A549 treated with RU486 at 1 μM for 4 hours (cell line): Measurements from ENCODE around the gene MTG2. TPM values are rescaled to one million over a fixed set of nuclear protein-coding genes. Genes with fewer than 3 reads are reported as not detected.

Experiments used
- total RNA-seq: library from RNA; stranded (reverse); fragments of 200-300 nt; extraction: Qiagen RNA extraction; gene quantifications from 5 replicates; pipeline ENCODE4 v1.2.3, GENCODE V29; 2022; ENCODE audit warnings: low read depth

MTG2 gene
- total RNA-seq, result 27.3 to 39.5 TPM (median 36.2 TPM) in 5 replicates

DNA sequence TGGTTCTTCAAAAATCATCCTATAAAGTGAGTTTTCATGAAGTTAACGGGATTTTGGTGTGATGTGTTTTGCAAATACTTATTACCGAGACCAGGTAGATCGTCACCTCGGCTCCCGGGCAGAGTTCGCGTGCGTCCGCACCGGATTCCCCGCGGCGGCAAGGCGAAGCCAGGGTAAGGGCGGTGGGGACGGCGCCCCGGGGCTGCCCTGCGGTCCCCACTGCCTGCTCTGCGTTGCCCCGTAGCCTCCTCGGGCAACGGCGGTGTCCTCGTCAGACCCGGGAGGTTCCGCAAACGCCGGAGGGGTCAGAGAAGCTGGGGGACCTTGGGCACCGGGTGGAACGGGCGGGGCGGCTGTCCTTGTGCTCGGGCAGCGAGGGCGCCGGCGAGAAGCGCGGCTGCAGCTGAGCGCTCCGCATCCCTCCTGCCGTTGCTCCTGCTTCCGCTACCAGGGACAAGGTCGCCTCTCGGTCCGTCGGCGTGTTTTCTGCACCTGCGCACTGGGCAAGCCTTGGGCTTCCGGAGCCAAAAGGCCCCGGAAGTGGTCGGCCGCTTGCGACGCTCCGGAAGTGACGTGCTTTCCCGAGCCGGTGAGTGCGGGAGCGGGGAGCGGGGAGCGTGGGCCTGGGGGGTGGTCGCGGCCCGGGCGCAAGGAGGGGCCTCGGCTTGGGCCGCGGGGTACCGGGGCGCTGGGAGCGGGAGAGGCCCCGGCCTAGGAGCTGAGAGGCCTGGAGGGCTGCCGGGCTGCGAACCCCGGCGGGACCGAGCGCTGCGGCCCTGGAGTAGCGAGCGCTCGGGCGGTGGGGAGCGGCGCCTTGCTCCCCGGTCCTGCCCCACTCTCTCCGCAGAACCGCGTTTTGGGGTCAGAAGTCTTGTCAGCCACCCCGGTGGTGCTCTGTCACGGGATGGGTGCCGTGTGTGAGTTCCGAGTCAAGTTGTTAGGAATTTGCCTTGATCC, at the start of gene MTG2:
Gene MTG2 (plus strand): TSS at position 560 of the 957 bp plus-strand sequence. CDS start 10,393 bp downstream, outside the sequence.

GRCh38 chr20:62143081-62143956, 39.5 kb upstream of the MTG2 start, which contains the start of the genes PSMA7 and SS18L1:
PSMA7 (minus strand) TSS chr20:62143394; CDS start chr20:62143303, 91 bp downstream.
SS18L1 (plus strand) TSS chr20:62143769; CDS start chr20:62143821, 52 bp downstream.

DNA sequence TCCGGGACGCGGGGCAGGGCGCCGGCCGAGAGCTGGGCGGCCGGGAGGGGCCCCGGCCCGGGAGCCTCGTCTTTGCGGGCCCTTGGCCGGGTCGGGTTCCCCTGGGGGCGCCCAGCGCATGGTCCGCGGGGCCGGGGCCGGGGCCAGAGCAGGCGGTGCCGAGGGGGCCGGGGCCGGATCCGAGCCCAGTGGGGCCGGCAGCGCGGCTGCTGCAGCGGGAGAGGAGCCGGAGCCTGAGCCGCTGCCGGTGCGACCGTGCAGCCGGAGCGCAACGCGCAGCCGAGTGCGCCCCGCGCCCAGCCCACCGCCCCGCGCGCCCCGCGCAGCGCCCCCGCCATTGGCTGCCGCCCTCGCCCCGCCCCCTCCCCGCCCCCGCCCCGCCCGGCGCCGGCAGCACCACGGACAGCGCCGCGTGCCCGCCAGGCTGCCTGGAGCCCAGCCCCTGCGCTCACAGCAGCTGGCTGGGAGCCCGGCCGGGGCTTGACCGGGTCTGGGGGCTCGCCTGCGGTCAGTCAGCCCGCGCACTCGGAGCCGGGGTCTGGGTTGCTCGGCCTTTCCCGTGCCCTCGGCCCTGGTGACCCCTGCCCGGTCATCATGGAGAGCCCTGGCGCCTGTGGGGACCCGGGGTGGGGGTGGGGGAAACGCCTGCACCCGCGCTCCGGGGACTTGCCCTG, 37.3 kb downstream of the MTG2 start, which contains the start of gene HRH3:
Gene HRH3 (minus strand): TSS at position 287 of the 674 bp plus-strand sequence. CDS start 308 bp downstream, outside the sequence.

GRCh38 chr20:62237801-62238568, 55.2 kb downstream of the MTG2 start, which contains the start of gene OSBPL2:
OSBPL2 (plus strand) TSS chr20:62238521; CDS start chr20:62256185, 17,664 bp downstream.

Other genes with a start within 250 kb of the MTG2 start
- gene TAF4, start 117.1 kb upstream of the MTG2 start, total RNA-seq, result 12.8 to 26.7 TPM (median 14.9 TPM) in 5 replicates
- gene LSM14B, start 60.6 kb upstream of the MTG2 start, total RNA-seq, result 22.9 to 27.7 TPM (median 25.5 TPM) in 5 replicates
- gene PSMA7, start 39.6 kb upstream of the MTG2 start, total RNA-seq, result 485 to 620 TPM (median 570 TPM) in 5 replicates
- 6.1 to 10.1 TPM (median 9.2 TPM) in 5 replicates for gene SS18L1, start 39.3 kb upstream of the MTG2 start, total RNA-seq
- gene HRH3, start 37.2 kb downstream of the MTG2 start, total RNA-seq, result not detected in 5 replicates
- gene OSBPL2, start 55.5 kb downstream of the MTG2 start, total RNA-seq, result 15.6 to 20.1 TPM (median 17.8 TPM) in 5 replicates
- 155 to 197 TPM (median 177 TPM) in 5 replicates for gene ADRM1, start 120.0 kb downstream of the MTG2 start, total RNA-seq
- 195 to 408 TPM (median 321 TPM) in 5 replicates for gene LAMA5, start 184.3 kb downstream of the MTG2 start, total RNA-seq
- gene RPS21, start 204.1 kb downstream of the MTG2 start, total RNA-seq, result 2,577 to 3,032 TPM (median 2,708 TPM) in 5 replicates
- gene CABLES2, start 224.3 kb downstream of the MTG2 start, total RNA-seq, result 3.6 to 5.6 TPM (median 4.8 TPM) in 5 replicates
- 0.07 to 0.29 TPM (median 0.16 TPM) in 5 replicates for gene RBBP8NL, start 244.5 kb downstream of the MTG2 start, total RNA-seq